HepG2 (cell line): Measurements from ENCODE around the gene NAV2. TPM values are rescaled to one million over a fixed set of nuclear protein-coding genes. Genes with fewer than 3 reads are reported as not detected.

Source experiments
- ATAC-seq: fragments of 200-7000 bp; cut with Tn5 transposase; 3 replicates; pipeline ENCODE4 v1.9.1; 2020; ENCODE audit warnings: mild to moderate bottlenecking, moderate library complexity
- BruUV-seq: library from RNA; stranded (reverse); fragments of 400-500 nt; replicated peaks from 2 replicates; lab custom pipeline; 2021; lab: Mats Ljungman, UMichigan
- CTCF ChIA-PET: fragments of 300-600 bp; formaldehyde crosslinking; extraction: SDS; loops from one replicate; lab custom pipeline; 2021; ENCODE audit warnings: low total read pairs, inconsistent platforms, low intra/inter-chr PET ratio; lab: Yijun Ruan, JAX
- POLR2A ChIA-PET: fragments of 350-600 bp; sonication (Branson Sonifier 250); formaldehyde crosslinking; loops from one replicate; lab custom pipeline; 2020; ENCODE audit warnings: antibody characterized with exemption, inconsistent platforms; lab: Yijun Ruan, JAX
- DNase-seq: peaks from one replicate; pipeline ENCODE4 v3.0.0-alpha.2; 2015; ENCODE audit warnings: low spot score
- FAIRE-seq: peaks from 3 replicates; lab custom pipeline; 2011; peaks lifted over from hg19 to GRCh38; lab: Jason Lieb, UNC
- H2AFZ ChIP-seq: one replicate; pipeline ENCODE4 v1.6.1; 2011; ENCODE audit warnings: low read length, inconsistent platforms
- H3K27ac ChIP-seq: fragments of 300-600 bp; 3 replicates; pipeline ENCODE4 v1.8.0; 2011; ENCODE audit warnings: mixed run types, mild to moderate bottlenecking, mixed read lengths, low read length, inconsistent platforms; ENCODE audit not compliant: insufficient read depth; ENCODE audit errors: extremely low read length
- H3K27me3 ChIP-seq, 2 experiments: fragments of 200-600 bp in 1 of 2; 2 replicates in 1 of 2; 3 replicates in 1 of 2; pipeline versions ENCODE4 v1.6.0 to v1.8.0; 2011; ENCODE audit warnings: low read length in 2 of 2, mild to moderate bottlenecking in 2 of 2, moderate library complexity in 2 of 2, inconsistent platforms in 1 of 2; ENCODE audit not compliant: insufficient read depth in 2 of 2, control insufficient read depth in 1 of 2
- H3K36me3 ChIP-seq, 2 experiments: fragments of 200-600 bp in 1 of 2; replicated peaks in 1 of 2; 2 replicates in 1 of 2; 3 replicates in 1 of 2; pipeline versions ENCODE4 v1.5.1 to v1.8.0; 2011; ENCODE audit warnings: low read length in 2 of 2, inconsistent platforms in 1 of 2; ENCODE audit not compliant: insufficient read depth in 2 of 2, control insufficient read depth in 1 of 2
- H3K4me1 ChIP-seq: 2 replicates; pipeline ENCODE4 v1.5.1; 2012; ENCODE audit warnings: low read length, inconsistent platforms; ENCODE audit not compliant: insufficient read depth
- H3K4me2 ChIP-seq: 2 replicates; pipeline ENCODE4 v1.6.0; 2011; ENCODE audit warnings: low read depth, low read length, inconsistent platforms
- H3K4me3 ChIP-seq, 3 experiments: fragments of 200-600 bp in 1 of 3; sonication (generic), shearing (Covaris generic) in 1 of 3; replicated peaks in 1 of 3; 2 replicates each; pipeline ENCODE4 v1.5.1; 2011 to 2016; ENCODE audit warnings: low read length in 3 of 3, inconsistent platforms in 2 of 3, low read depth in 2 of 3, mild to moderate bottlenecking in 2 of 3, control low read depth in 1 of 3, mixed read lengths in 1 of 3; ENCODE audit not compliant: insufficient read depth in 1 of 3
- H3K79me2 ChIP-seq: one replicate; pipeline ENCODE4 v1.6.1; 2011; ENCODE audit warnings: low read length, inconsistent platforms; ENCODE audit not compliant: insufficient read depth
- H3K9ac ChIP-seq: 2 replicates; pipeline ENCODE4 v1.6.0; 2011; ENCODE audit warnings: mild to moderate bottlenecking, low read depth, low read length, inconsistent platforms; ENCODE audit not compliant: insufficient read depth
- H3K9me3 ChIP-seq: 2 replicates; pipeline ENCODE4 v1.5.1; 2012; ENCODE audit warnings: mild to moderate bottlenecking, low read length
- H4K20me1 ChIP-seq: 2 replicates; pipeline ENCODE4 v1.6.0; 2011; ENCODE audit warnings: inconsistent platforms, mild to moderate bottlenecking, low read length, moderate library complexity; ENCODE audit not compliant: insufficient read depth
- ARNTL ChIP-seq: sonication (generic); formaldehyde crosslinking; IDR thresholded peaks from 2 replicates; pipeline ENCODE4 v1.4.0; 2020; ENCODE audit warnings: mild to moderate bottlenecking, missing genetic modification reagents
- FOXM1 ChIP-seq: sonication (generic); formaldehyde crosslinking; IDR thresholded peaks from 2 replicates; pipeline ENCODE4 v1.5.0; 2020; ENCODE audit warnings: missing genetic modification reagents
- MLLT10 ChIP-seq: sonication (generic); formaldehyde crosslinking; IDR thresholded peaks from 2 replicates; pipeline ENCODE4 v1.4.0; 2020; ENCODE audit warnings: missing genetic modification reagents
- RARG ChIP-seq: sonication (generic); formaldehyde crosslinking; IDR thresholded peaks from 2 replicates; pipeline ENCODE4 v1.4.0; 2020; ENCODE audit warnings: low read depth, mild to moderate bottlenecking, missing genetic modification reagents
- SIN3A ChIP-seq: IDR thresholded peaks from 2 replicates; pipeline ENCODE4 v1.6.1; 2011; ENCODE audit warnings: low read depth, mild to moderate bottlenecking, control low read depth, low read length, borderline replicate concordance
- TP53 ChIP-seq: sonication (generic); formaldehyde crosslinking; conservative IDR thresholded peaks from 2 replicates; pipeline ENCODE4 v1.4.0; 2020; ENCODE audit warnings: missing genetic modification reagents
- ZFP36L1 ChIP-seq: sonication (generic); formaldehyde crosslinking; IDR thresholded peaks from 2 replicates; pipeline ENCODE4 v1.8.0; 2022; ENCODE audit warnings: mild to moderate bottlenecking, missing genetic modification reagents, moderate library complexity
- ZNF160 ChIP-seq: sonication (generic); formaldehyde crosslinking; IDR thresholded peaks from 2 replicates; pipeline ENCODE4 v1.8.0; 2022; ENCODE audit warnings: mild to moderate bottlenecking, inconsistent platforms, missing genetic modification reagents
- ZNF382 ChIP-seq: sonication (generic); formaldehyde crosslinking; IDR thresholded peaks from 2 replicates; pipeline ENCODE4 v1.5.0; 2020; ENCODE audit warnings: missing genetic modification reagents, mild to moderate bottlenecking, borderline replicate concordance
- ZNF841 ChIP-seq: sonication (generic); formaldehyde crosslinking; IDR thresholded peaks from 2 replicates; pipeline ENCODE4 v1.8.1; 2023; ENCODE audit warnings: missing genetic modification reagents, borderline replicate concordance
- WGBS: methylation state at CpG from one replicate; pipeline ENCODE4 v1.1.6; 2017; ENCODE audit warnings: low lambda C conversion rate; 5-methylcytosine and 5-hydroxymethylcytosine counted together
- in situ Hi-C: cut with HindIII; loops from 2 replicates; pipeline ENCODE4 v1.10.0; 2017; ENCODE audit warnings: low pct_unique_long_range_greater_than_20kb; ENCODE audit not compliant: extremely low pct_ligation_motif_present
- intact Hi-C: fragments of 100-400 bp; cut with micrococcal nuclease; formaldehyde crosslinking; loops from one replicate; pipeline ENCODE4 v1.10.0; 2022; ENCODE audit not compliant: unreplicated experiment
- polyA plus RNA-seq, 8 experiments: library from polyadenylated mRNA; depleted of rRNA in 3 of 8; stranded (reverse) in 7 of 8; unstranded in 1 of 8; fragments of >200 nt; fragmentation: Illumina TruSeq in 4 of 8; extraction: Trizol in 4 of 8; gene quantifications; 2 replicates each; pipeline versions ENCODE4 v1.2.1 to v1.2.3, GENCODE V29; 2011 to 2016; ENCODE audit warnings: low read depth in 4 of 8, missing spikeins in 1 of 8, mixed read lengths in 1 of 8; ENCODE audit not compliant: insufficient read depth in 1 of 8
- total RNA-seq, 5 experiments: library from RNA; depleted of rRNA; stranded (reverse); fragments of >200 nt; fragmentation: Illumina TruSeq; extraction: Trizol; gene quantifications; 2 replicates each; pipeline ENCODE4 v1.2.3, GENCODE V29; 2016; ENCODE audit warnings: low read depth in 1 of 5
- TF ChIP-seq, protein P1 (sequence below): sonication (generic); formaldehyde crosslinking; IDR thresholded peaks from 2 replicates; pipeline ENCODE4 v1.9.0; 2021; ENCODE audit warnings: missing genetic modification reagents, borderline replicate concordance
- TF ChIP-seq, protein P2 (sequence below): sonication (generic); formaldehyde crosslinking; IDR thresholded peaks from 2 replicates; pipeline ENCODE4 v1.5.0; 2020; ENCODE audit warnings: missing genetic modification reagents
- TF ChIP-seq, protein P3 (sequence below): sonication (generic); formaldehyde crosslinking; IDR thresholded peaks from 2 replicates; pipeline ENCODE4 v1.8.0; 2022; ENCODE audit warnings: missing genetic modification reagents, mild to moderate bottlenecking, inconsistent platforms, borderline replicate concordance

NAV2 gene
- total and polyA plus RNA-seq, 2 of the 13 experiments (the other 11 are each of a cell fraction or from before 2014, with no cell fraction given), result 9.3 to 34.6 TPM

DNA sequence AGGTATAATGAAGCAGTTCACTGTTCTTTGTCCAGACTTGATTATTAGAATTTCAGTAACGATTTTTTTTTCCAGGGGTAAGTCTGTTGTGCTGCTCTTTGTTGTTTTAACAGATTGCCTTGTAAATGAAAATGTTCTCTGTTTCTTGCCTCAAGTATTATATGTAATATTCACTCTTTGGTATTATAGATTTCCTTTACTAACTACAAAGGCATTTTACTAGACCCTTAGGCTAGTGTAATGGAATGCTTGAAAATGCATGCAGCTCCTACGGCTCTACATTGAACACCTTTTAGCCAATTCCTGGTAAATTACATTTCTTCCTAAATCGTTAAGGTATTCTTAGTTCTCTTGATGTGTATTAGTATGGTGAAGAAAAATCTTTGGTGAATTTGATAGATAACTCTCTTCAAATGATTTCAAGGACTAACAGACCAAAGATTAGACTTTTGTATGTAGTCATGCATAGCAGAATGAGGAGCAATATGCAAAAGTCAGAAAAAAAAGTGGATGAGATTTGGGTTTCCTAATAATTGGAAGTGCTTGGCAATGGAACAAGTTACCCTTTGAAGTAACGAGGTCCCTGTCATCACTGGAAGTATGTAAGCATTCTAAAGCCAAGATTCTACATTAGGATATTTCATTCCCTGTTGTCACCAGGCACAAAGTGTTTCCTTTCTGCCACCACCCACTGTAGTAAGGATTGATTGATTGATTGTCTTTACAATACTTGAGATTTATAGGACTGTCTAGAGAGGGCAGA is 334.6 kb downstream of the NAV2 start:
- H3K27me3 ChIP-seq, result no peaks in the 10 kb centered on the region
- WGBS, result 92% methylated on average over 4 of the region's 4 CpGs
- FAIRE-seq (no peak), ATAC-seq (no peak), DNase-seq (no peak)
- no peak for TF ChIP-seq ZFP36L1 (CRISPR knock-in tag)
- TF ChIP-seq ZNF160 (CRISPR knock-in tag), result no peak
- TF ChIP-seq, protein P1, sequence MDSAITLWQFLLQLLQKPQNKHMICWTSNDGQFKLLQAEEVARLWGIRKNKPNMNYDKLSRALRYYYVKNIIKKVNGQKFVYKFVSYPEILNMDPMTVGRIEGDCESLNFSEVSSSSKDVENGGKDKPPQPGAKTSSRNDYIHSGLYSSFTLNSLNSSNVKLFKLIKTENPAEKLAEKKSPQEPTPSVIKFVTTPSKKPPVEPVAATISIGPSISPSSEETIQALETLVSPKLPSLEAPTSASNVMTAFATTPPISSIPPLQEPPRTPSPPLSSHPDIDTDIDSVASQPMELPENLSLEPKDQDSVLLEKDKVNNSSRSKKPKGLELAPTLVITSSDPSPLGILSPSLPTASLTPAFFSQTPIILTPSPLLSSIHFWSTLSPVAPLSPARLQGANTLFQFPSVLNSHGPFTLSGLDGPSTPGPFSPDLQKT (CRISPR knock-in tag), result no peak
- TF ChIP-seq ARNTL, result no peak
- TF ChIP-seq FOXM1, result no peak
- TF ChIP-seq SIN3A, result no peak
- no peak for TF ChIP-seq TP53 (CRISPR knock-in tag)
- TF ChIP-seq ZNF841 (CRISPR knock-in tag), result no peak
- TF ChIP-seq, protein P2, sequence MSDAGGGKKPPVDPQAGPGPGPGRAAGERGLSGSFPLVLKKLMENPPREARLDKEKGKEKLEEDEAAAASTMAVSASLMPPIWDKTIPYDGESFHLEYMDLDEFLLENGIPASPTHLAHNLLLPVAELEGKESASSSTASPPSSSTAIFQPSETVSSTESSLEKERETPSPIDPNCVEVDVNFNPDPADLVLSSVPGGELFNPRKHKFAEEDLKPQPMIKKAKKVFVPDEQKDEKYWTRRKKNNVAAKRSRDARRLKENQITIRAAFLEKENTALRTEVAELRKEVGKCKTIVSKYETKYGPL (CRISPR knock-in tag), result no peak
- no peak for TF ChIP-seq MLLT10 (CRISPR knock-in tag)
- no peak for TF ChIP-seq RARG
- TF ChIP-seq, protein P3, sequence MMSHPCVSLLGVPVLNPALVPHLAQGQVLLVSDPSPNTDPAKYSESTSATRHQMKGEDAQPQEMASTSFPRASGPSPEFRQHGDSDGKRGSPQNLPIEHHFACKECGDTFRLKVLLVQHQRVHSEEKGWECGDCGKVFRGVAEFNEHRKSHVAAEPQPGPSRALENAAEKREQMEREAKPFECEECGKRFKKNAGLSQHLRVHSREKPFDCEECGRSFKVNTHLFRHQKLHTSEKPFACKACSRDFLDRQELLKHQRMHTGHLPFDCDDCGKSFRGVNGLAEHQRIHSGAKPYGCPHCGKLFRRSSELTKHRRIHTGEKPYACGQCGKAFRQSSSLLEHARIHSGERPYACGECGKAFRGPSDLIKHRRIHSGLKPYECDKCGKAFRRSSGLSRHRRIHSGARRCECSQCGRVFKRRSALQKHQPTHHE (CRISPR knock-in tag), result no peak
- TF ChIP-seq ZNF382 (CRISPR knock-in tag), result no peak
- POLR2A ChIA-PET, result no interaction called here
- no peak overlapping the region for H2AFZ ChIP-seq
- no peaks in the 10 kb centered on the region for H3K9me3 ChIP-seq
- CTCF ChIA-PET, result no interaction called here
- BruUV-seq, result no TSS peak
- in situ Hi-C loops (no loop called here), intact Hi-C loops (no loop called here)
- H4K20me1 ChIP-seq, result no peaks in the 10 kb centered on the region
- no peaks in the 10 kb centered on the region for H3K79me2 ChIP-seq
- H3K9ac ChIP-seq, result no peak overlapping the region
- H3K4me2 ChIP-seq, result no peak overlapping the region
- no peak overlapping the region for H3K27ac ChIP-seq
- H3K36me3 ChIP-seq, result peaks cover 50 to 93% of the 10 kb centered on the region in 2 experiments
- H3K4me1 ChIP-seq, result 0 out of 2 replicates have a peak, but pooled peaks cover 1% of the 10 kb centered on the region
- no peak overlapping the region for H3K4me3 ChIP-seq
